IPS DF 19.7 (cell line): ENCODE results near the gene RUSF1.

Source experiments
- DNase-seq: peaks from one replicate; pipeline ENCODE4 v3.0.0-alpha.2; 2013; ENCODE audit warnings: low read depth, low spot score

RUSF1 gene

GRCh38 chr16:31471241-31471874 lies 36.8 kb downstream of the RUSF1 start:
- no peak for DNase-seq

DNA sequence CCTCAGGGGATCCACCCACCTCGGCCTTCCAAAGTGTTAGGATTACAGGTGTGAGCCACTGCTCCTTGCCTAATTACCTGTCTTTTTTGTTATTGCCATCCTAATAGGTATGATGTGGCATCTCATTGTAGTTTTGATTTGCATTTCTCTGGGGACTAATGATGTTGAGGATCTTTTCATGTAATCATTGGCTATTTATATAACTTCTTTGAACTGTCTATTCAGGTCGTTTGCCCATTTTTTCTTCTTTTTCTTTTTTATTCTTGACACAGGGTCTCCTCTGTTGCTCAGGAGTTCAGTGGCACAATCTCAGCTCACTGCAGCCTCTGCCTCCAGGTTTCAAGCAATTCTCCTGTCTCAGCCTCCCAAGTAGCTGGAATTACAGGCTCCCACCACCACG lies 37.6 kb downstream of the RUSF1 start:
- no peak for DNase-seq

DNA sequence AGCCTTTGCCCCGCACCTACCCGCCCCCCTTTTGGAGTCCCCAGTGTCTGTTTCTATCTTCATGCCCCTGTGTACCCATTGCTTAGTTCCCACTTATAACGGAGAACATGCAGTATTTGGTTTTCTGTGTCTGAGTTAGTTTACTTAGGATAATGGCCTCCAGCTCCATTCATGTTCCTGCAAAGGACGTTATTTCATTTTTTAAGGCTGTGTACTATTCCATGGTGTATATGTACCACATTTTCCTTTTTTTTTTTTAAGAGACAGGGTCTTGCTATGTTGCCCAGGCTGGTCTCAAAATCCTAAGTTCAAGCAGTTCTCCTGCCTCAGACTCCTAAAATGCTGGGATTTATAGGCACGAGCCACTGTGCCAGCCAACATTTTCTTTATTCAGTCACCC lies 40.3 kb downstream of the RUSF1 start:
- DNase-seq: no peak

DNA sequence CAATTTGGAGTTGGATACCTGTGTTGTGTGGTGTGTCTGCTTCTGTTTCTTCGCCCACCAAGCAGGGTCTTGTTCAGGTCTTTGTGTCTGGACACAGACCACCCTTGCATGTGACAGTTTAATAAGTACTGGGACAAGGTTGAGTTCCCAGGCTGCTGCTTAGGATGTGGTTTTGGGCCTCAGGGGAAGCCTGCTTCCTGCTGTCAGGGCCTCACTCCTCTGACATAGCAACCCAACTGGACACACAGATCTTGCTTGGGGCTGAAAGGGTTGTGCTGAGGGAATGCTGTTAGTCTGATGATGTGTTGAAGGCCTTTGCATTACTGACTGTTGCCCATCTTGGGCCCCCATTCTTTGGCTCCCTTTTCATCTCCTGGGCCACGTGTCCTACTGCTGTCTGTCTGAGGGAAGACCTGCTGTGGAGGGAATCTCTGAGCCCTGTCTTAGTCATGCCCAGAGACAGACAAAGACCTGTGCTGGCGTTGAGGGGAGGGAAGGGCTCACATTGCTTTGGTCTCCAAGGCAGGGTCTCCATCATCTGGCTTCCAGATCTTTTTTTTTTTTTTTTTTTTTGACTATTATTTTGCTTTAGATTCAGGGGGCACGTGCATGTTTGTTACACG lies 40.9 kb downstream of the RUSF1 start:
- no peak for DNase-seq

- DNase-seq: no peak
These were observed 41.8 kb downstream of the RUSF1 start for GRCh38 chr16:31466381-31466841.

GRCh38 chr16:31465788-31466370 lies 42.3 kb downstream of the RUSF1 start:
- no peak for DNase-seq

DNA sequence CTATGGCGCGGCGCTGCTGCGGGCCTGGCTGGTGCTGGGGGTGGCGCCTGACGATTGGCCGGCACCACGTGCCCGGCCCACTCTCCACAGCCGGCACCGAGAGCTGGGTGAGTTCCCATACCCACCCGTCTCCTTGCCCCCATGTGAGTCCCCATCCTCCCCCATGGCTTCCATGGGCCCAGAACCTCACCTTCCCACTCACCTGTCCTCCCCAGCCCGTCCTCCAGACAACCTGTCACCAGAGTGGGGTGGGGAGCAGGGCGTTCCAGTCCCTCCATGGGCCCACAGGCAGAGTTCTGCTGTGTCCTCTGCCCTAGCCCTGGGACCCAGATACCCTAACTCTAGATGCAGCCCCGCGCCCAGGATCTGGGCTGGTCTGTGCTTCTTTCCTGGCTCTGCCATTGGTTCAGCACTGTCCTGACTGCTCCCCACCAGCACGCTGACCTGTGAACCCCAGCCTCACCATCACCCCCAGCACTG lies 43.4 kb downstream of the RUSF1 start:
- no peak for DNase-seq

DNA sequence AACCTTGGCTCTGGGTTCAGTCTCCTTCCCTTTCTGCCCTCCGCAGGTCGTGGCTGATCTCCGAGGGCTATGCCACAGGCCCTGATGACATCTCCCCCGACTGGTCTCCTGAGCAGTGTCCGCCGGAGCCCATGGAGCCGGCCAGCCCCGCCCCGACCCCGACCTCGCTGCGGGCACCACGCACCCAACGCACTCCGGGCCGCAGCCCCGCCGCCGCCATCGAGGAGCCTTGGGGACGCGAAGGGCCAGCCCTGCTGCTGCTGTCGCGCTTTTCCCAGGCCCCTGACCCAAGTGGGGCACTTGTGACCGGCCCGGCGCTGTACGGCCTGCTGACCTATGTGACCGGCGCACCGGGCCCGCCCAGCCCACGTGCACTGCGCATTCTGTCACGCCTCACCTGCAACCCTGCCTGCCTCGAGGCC lies 43.8 kb downstream of the RUSF1 start:
- no peak for DNase-seq

DNA sequence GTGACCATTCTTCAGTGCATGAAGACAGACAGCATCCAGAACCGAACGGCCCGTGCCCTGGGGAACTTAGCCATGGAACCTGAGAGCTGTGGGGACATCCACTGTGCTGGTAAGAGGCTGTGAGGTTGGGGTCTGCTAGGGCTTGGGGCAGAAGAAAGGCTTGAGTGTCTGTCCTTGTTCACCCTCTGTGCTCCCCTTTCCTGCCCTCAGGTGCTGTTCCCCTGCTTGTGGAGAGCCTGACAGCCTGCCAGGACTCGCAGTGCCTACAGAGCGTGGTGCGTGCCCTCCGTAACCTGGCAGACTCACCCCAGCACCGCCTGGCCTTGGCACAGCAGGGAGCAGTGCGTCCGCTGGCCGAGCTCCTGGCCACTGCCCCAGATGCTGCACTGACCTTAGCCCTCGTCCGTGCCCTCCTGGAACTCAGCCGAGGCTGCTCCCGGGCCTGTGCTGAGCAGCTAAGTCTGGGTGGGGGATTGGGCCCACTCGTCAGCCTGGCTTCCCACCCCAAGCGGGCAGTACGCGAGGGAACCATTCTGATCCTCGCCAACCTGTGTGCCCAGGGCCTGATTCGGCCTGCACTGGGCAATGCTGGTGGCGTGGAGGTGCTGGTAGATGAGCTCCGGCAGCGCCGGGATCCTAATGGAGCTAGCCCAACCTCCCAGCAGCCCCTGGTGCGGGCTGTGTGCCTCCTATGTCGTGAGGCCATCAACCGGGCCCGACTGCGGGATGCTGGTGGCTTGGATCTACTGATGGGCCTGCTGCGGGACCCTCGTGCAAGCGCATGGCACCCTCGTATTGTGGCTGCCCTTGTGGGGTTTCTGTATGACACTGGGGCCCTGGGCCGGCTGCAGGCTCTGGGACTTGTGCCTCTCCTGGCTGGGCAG lies 46.0 kb downstream of the RUSF1 start:
- no peak for DNase-seq

DNA sequence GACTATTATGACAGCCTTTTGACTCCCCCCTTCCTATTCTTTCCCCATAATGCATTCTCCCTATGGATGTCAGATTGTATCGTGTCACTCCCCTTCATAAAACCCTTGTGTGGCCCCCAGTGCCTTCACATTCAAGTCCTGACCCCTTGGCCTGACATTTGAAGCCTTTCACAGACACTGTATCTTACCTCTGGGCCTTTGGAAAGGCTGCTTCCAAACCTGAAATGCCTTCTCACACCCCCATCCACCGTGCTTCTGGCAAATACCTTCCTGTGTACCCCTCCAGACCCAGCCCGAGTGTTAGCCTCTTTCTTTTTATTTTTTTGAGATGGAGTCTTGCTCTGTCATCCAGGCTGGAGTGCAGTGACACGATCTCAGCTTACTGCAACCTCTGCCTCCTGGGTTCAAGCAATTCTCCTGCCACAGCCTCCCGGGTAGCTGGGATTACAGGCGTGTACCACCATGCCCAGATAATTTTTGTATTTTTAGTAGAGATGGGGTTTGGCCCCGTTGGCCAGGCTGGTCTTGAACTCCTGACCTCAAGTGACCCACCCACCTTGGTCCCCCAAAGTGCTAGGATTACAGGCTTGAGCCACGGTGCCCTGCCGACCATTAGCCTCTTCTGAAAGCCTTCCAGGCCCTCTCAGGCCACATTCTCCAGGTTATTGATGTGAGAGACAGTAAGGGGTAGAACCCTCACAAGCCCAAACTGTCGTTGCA lies 46.8 kb downstream of the RUSF1 start:
- no peak for DNase-seq

DNA sequence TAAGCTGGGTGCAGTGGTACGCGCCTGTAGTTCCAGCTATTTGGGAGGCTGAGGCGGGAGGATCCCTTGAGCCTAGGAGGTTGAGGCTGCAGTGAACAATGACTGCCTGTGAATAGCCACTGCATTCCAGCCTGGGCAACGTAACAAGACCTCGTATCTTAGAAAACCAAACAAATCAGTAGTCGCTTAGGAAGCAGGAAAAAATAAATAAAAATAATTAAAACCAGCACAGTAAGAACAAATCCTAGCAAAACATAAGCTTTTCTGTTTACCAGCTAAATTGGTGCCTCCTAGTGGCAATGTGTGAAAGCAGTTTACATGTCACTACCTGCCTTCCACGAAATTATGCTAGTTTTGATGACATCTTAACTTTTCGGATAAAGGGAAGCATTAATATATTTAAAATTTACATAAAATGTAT lies 47.6 kb downstream of the RUSF1 start:
- DNase-seq: no peak

DNA sequence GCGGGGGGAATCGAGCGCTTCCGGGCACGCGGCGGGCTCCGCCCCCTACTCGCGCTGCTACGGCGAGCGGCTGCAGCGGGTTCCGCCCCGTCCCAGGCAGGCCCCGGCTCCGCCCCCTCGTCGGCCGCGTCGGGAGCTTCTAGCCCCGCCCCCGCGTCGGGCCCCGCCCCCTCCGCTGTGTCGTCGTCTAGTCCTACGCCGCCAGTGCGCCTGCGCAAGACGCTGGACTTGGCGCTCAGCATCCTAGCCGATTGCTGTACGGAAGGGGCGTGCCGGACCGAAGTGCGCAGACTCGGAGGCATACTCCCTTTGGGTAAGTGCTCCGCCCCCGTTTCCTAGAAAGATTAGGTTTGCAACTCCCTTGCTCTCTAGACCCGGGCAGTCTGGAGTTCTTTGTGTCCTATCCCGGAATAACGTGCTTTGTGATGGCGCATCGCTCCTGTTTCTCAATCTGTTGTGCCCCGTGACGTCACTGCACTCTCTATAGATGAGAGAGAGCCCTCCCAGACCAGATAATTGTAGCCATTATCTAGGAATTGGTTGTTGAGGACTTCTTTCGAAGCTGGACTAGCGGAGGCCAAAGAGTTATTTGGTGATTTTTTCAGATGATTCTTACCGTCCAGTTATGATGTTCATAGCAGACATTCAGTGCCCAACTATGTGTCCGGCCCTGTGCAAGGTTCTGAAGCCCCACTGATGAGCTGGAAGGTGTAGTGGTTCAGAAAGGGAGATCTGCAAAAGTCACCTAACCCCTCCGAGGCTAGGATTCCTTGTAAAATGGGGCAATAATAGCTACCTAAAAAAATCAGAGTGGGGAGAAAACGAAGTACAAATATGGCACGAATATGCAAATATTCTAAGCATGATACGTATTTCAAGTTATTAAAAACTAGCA lies 48.3 kb downstream of the RUSF1 start:
- DNase-seq: peak; percentile 88

GRCh38 chr16:31458844-31459686 lies 49.1 kb downstream of the RUSF1 start, which contains the start of gene ARMC5:
TSS of gene ARMC5 (plus strand) at chr16:31459501. CDS start at chr16:31459525, 24 bp downstream.
- peak; percentile 94 for DNase-seq

DNA sequence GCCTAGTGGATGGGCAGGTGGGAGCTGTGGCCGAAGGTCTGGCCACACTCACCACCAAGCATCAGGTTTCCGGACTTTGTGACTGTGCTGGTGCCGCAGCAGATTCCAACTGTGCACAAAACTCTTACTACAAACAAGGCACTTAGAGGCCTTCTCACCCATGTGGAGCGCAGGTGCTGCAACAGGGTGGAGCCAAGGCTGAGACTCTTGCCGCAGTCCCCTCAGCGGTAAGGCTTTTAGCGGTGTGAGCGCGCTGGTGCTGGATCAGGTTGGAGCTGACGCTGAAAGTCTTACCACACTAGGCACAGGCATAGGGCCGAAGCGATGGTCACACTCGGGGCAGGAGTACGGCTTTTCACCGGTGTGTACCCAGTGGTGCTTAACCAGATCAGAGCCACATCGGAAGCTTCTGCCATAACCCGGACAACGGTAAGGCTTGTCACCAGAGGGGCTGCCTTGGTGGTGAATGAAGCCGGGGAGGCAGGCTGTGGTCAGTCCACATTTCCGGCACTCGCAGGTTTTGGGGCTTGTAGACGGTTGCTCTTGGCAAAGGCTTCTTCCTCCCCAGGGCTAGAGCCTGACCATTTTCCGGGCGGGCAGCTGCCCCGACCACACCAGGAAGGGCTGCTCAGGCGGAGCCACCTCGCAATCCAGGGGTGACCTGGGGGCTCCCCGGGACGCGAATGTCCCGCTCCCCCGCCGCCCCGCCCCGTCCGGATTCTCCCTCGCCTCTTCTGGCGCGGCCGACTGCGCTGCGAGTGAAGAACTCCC lies 49.9 kb downstream of the RUSF1 start:
- DNase-seq: no peak

- no peak for DNase-seq
These were observed 51.2 kb downstream of the RUSF1 start for GRCh38 chr16:31456988-31457360.

DNA sequence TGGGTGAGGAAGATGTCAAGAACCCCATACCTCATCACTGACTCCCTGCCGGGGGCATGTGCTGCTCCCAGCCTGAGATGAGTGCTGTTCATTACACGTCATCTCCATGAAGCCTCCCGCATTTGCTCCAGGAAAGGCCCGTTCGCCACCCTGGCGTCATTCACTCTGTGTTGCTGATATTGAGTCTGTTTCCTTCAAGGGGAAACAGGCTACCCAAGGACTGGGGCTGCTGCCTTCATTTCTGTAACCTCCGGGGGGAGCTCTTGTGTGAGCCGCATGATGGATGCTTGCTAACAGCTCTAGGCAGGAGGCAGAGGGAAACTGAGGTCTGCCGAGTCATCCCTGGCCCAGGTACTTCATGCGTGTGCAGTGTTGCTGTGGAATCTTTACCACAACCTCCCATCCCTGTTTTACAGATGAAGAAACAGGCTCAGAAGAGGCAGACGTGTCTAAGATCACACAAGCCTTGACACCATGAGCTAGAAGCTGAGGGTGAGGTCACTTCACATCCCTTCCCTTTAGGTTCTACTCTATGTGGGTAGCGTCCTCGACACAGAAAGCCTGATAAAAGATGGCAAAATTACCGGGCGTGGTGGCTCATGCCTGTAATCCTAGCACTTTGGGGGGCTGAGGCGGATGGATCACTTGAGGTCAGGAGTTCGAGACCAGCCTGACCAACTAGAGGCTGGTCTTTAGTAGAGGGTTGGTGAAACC lies 52.4 kb downstream of the RUSF1 start:
- DNase-seq: no peak

- DNase-seq: no peak
These were observed 54.7 kb downstream of the RUSF1 start for GRCh38 chr16:31453255-31454204.
